Omental fat pad (tissue), 4 donors: ENCODE results near the gene ZBBX. TPM values are rescaled to one million over a fixed set of nuclear protein-coding genes. Genes with fewer than 3 reads are reported as not detected.

ENCODE experiments used
- ATAC-seq: fragments of 150-250 bp; one replicate; pipeline ENCODE4 v1.9.1; 2016; ENCODE audit warnings: mild to moderate bottlenecking, moderate library complexity; ENCODE audit not compliant: low FRiP score
- DNase-seq: peaks from one replicate; pipeline ENCODE4 v3.0.0-alpha.2; 2019; ENCODE audit warnings: low spot score
- CTCF ChIP-seq, 3 donors: fragments of 450-650 bp; IDR thresholded peaks; one replicate each; pipeline ENCODE4 v1.5.1; 2016 to 2017; ENCODE audit warnings: antibody characterized with exemption in 3 of 3, mild to moderate bottlenecking in 3 of 3, moderate library complexity in 2 of 3
- total RNA-seq, 4 donors: library from RNA; depleted of rRNA; stranded (reverse); fragments of >200 nt; gene quantifications; one replicate each; pipeline ENCODE4 v1.1.0, GENCODE V29; 2016

The ZBBX gene
- total RNA-seq, 4 donors from 2014 or later: not detected

- DNase-seq (no peak), ATAC-seq (no peak)
- TF ChIP-seq CTCF (IDR thresholded peaks at IDR 0.05): no peak
These were observed 138.8 kb downstream of the ZBBX start for GRCh38 chr3:167241048-167241845.

- TF ChIP-seq CTCF (IDR thresholded peaks at IDR 0.05): no peak
- no peak for ATAC-seq
- no peak for DNase-seq
These were observed 152.0 kb downstream of the ZBBX start for GRCh38 chr3:167228135-167228534.

GRCh38 chr3:167225821-167226220 is 154.3 kb downstream of the ZBBX start:
- ATAC-seq: no peak
- TF ChIP-seq CTCF (IDR thresholded peaks at IDR 0.05): no peak

GRCh38 chr3:167209011-167209410 is 171.1 kb downstream of the ZBBX start:
- DNase-seq: no peak
- no peak for TF ChIP-seq CTCF (IDR thresholded peaks at IDR 0.05)
- no peak for ATAC-seq

More at GRCh38 chr3:167225821-167226220, 154.3 kb downstream of the ZBBX start:
- DNase-seq: no peak

GRCh38 chr3:167203062-167203461 is 177.0 kb downstream of the ZBBX start:
- DNase-seq (no peak), ATAC-seq (no peak)
- TF ChIP-seq CTCF (IDR thresholded peaks at IDR 0.05): no peak

- TF ChIP-seq CTCF (IDR thresholded peaks at IDR 0.05): no peak
- ATAC-seq (no peak), DNase-seq (no peak)
These were observed 181.0 kb downstream of the ZBBX start for GRCh38 chr3:167198949-167199600.

Other genes with a start within 250 kb of the ZBBX start
- 1 to 10 TPM in 1 of 4 donors, not detected in 3; 2.7 TPM for gene SERPINI2, start 93.7 kb upstream of the ZBBX start, total RNA-seq